ENCODE results near the gene BTBD8. TPM values are rescaled to one million over a fixed set of nuclear protein-coding genes. Genes with fewer than 3 reads are reported as not detected.
A peak's percentile ranks its signal among the peaks of the same experiment; 100 is the strongest.
"Not testable (repeated sequence)": the region's sequence is repeated elsewhere in the genome, so short reads cannot be mapped to it uniquely, and the experiment has no call there.

The BTBD8 gene
- total and polyA plus RNA-seq, 4 experiments from 2014 or later: 0.46 to 7.5 (median 3.7) TPM

GRCh38 chr1:92076363-92076762, 3.8 kb upstream of the BTBD8 start:
- H3K27me3 Mint-ChIP-seq: no peaks in the 10 kb centered on the region
- H3K36me3 Mint-ChIP-seq: peaks cover 0 to 4% of the 10 kb centered on the region in 2 donors
- H3K4me3 ChIP-seq (ENCODE audit: low read length in 2 of 2): no peak overlapping the region
- H3K4me1 ChIP-seq (ENCODE audit: insufficient read depth, low read length): peaks cover 6% of the 10 kb centered on the region
- CTCF ChIA-PET (ENCODE audit: partially characterized antibody): no interaction called here
- H3K27ac ChIP-seq (ENCODE audit: low read depth, low read length): no peak overlapping the region
- intact Hi-C loops (cut with micrococcal nuclease): no loop called here
- no peak overlapping the region for H3K4me3 Mint-ChIP-seq
- H3K36me3 ChIP-seq (ENCODE audit: insufficient read depth, low read length): no peaks in the 10 kb centered on the region
- H3K27me3 ChIP-seq (ENCODE audit: insufficient read depth, low read length): no peaks in the 10 kb centered on the region
- no peak for DNase-seq
- no peak overlapping the region for H3K27ac Mint-ChIP-seq
- H3K9me3 Mint-ChIP-seq: no peaks in the 10 kb centered on the region
- peaks cover 7 to 20% (median 12%) of the 10 kb centered on the region in 4 donors for H3K4me1 Mint-ChIP-seq
- POLR2A ChIA-PET (ENCODE audit: partially characterized antibody): no interaction called here
- no peaks in the 10 kb centered on the region for H3K9me3 ChIP-seq (ENCODE audit: control insufficient read depth in 1 of 2, low read length in 2 of 2)

GRCh38 chr1:92078077-92078476, 2.1 kb upstream of the BTBD8 start:
- CTCF ChIA-PET (ENCODE audit: partially characterized antibody); H3K9me3 Mint-ChIP-seq; H3K4me3 ChIP-seq (ENCODE audit: low read length in 2 of 2); H3K36me3 Mint-ChIP-seq; intact Hi-C loops (cut with micrococcal nuclease); H3K36me3 ChIP-seq (ENCODE audit: insufficient read depth, low read length); H3K27me3 ChIP-seq (ENCODE audit: insufficient read depth, low read length); H3K27ac ChIP-seq (ENCODE audit: low read depth, low read length); H3K27me3 Mint-ChIP-seq; H3K4me3 Mint-ChIP-seq; DNase-seq; H3K4me1 ChIP-seq (ENCODE audit: insufficient read depth, low read length); H3K9me3 ChIP-seq (ENCODE audit: control insufficient read depth in 1 of 2, low read length in 2 of 2); POLR2A ChIA-PET (ENCODE audit: partially characterized antibody): not testable (repeated sequence)
- Mint-ChIP-seq H3K27ac (peak overlapping the region in 2 of 7 donors; percentile 4 to 32), H3K4me1 (peaks cover 8 to 34% (median 20%) of the 10 kb centered on the region in 4 donors)

GRCh38 chr1:92079441-92079840, 704 bp upstream of the BTBD8 start:
- H3K27ac Mint-ChIP-seq: peak overlapping the region in 3 of 7 donors; percentile 14 to 96 (median 89)
- H3K4me3 Mint-ChIP-seq: peak overlapping the region in 6 of 8 donors; percentile 45 to 99 (median 98)
- H3K9me3 Mint-ChIP-seq: peaks cover 0 to 2% (median 0%) of the 10 kb centered on the region in 8 donors
- H3K36me3 Mint-ChIP-seq: peaks cover 0 to 4% of the 10 kb centered on the region in 2 donors
- ChIA-PET POLR2A (ENCODE audit: partially characterized antibody) (no interaction called here), CTCF (ENCODE audit: partially characterized antibody) (no interaction called here)
- Histone ChIP-seq H3K27ac (ENCODE audit: low read depth, low read length) (no peak overlapping the region), H3K27me3 (ENCODE audit: insufficient read depth, low read length) (no peaks in the 10 kb centered on the region), H3K36me3 (ENCODE audit: insufficient read depth, low read length) (no peaks in the 10 kb centered on the region), H3K4me3 (ENCODE audit: low read length in 2 of 2) (no peak overlapping the region), H3K4me1 (ENCODE audit: insufficient read depth, low read length) (peaks cover 7% of the 10 kb centered on the region), H3K9me3 (ENCODE audit: control insufficient read depth in 1 of 2, low read length in 2 of 2) (no peaks in the 10 kb centered on the region)
- no peaks in the 10 kb centered on the region for H3K27me3 Mint-ChIP-seq
- DNase-seq: no peak
- intact Hi-C loops (cut with micrococcal nuclease): no loop called here
- H3K4me1 Mint-ChIP-seq: peaks cover 13 to 41% (median 20%) of the 10 kb centered on the region in 4 donors

GRCh38 chr1:92081031-92081430, 886 bp downstream of the BTBD8 start:
- no peak for DNase-seq
- ChIA-PET CTCF (ENCODE audit: partially characterized antibody) (interaction anchor here (1.0 to 1.5 kb wide), 3 partner anchors 18 to 284 kb away, joined by 3 read pairs; no protein-coding TSS in a partner anchor), POLR2A (ENCODE audit: partially characterized antibody) (interaction anchor here (0.7 to 1.1 kb wide), 3 partner anchors 12 to 751 kb away, joined by 3 to 4 read pairs (median 3); no protein-coding TSS in a partner anchor)
- Mint-ChIP-seq H3K36me3 (peaks cover 12 to 15% of the 10 kb centered on the region in 2 donors), H3K4me3 (peak overlapping the region; percentile 92 to 99 (median 98)), H3K27me3 (no peaks in the 10 kb centered on the region), H3K9me3 (peaks cover 0 to 13% (median 11%) of the 10 kb centered on the region in 8 donors), H3K4me1 (peaks cover 13 to 43% (median 18%) of the 10 kb centered on the region in 4 donors), H3K27ac (peak overlapping the region in 5 of 7 donors; percentile 42 to 95 (median 80))
- Histone ChIP-seq H3K9me3 (ENCODE audit: control insufficient read depth in 1 of 2, low read length in 2 of 2) (no peaks in the 10 kb centered on the region), H3K27me3 (ENCODE audit: insufficient read depth, low read length) (no peaks in the 10 kb centered on the region), H3K4me3 (ENCODE audit: low read length in 2 of 2) (peak overlapping the region in 1 of 2 donors; percentile 68), H3K36me3 (ENCODE audit: insufficient read depth, low read length) (no peaks in the 10 kb centered on the region), H3K4me1 (ENCODE audit: insufficient read depth, low read length) (peaks cover 7% of the 10 kb centered on the region), H3K27ac (ENCODE audit: low read depth, low read length) (peak overlapping the region; percentile 60)
- intact Hi-C loops (cut with micrococcal nuclease): loop anchor here (5.0 kb wide), 1 partner anchor 216 kb away; the partner anchor contains the start of genes GLMN and RPAP2

- no peaks in the 10 kb centered on the region for H3K9me3 ChIP-seq (ENCODE audit: control insufficient read depth in 1 of 2, low read length in 2 of 2)
- H3K4me1 ChIP-seq (ENCODE audit: insufficient read depth, low read length): peaks cover 7% of the 10 kb centered on the region
- H3K4me3 Mint-ChIP-seq: no peak overlapping the region
- H3K4me1 Mint-ChIP-seq: peaks cover 12 to 43% (median 18%) of the 10 kb centered on the region in 4 donors
- H3K27ac ChIP-seq (ENCODE audit: low read depth, low read length): no peak overlapping the region
- ChIA-PET CTCF (ENCODE audit: partially characterized antibody) (no interaction called here), POLR2A (ENCODE audit: partially characterized antibody) (no interaction called here)
- no peaks in the 10 kb centered on the region for H3K27me3 Mint-ChIP-seq
- H3K36me3 Mint-ChIP-seq: peaks cover 22 to 24% of the 10 kb centered on the region in 2 donors
- intact Hi-C loops (cut with micrococcal nuclease): loop anchor here (5.0 kb wide), 1 partner anchor 213 kb away; the partner anchor contains the start of genes GLMN and RPAP2
- H3K27me3 ChIP-seq (ENCODE audit: insufficient read depth, low read length): no peaks in the 10 kb centered on the region
- no peak overlapping the region for H3K4me3 ChIP-seq (ENCODE audit: low read length in 2 of 2)
- no peaks in the 10 kb centered on the region for H3K36me3 ChIP-seq (ENCODE audit: insufficient read depth, low read length)
- H3K9me3 Mint-ChIP-seq: peaks cover 0 to 22% (median 18%) of the 10 kb centered on the region in 8 donors
- H3K27ac Mint-ChIP-seq: no peak overlapping the region
- DNase-seq: no peak
Measured at GRCh38 chr1:92084651-92085050, 4.5 kb downstream of the BTBD8 start.

- Mint-ChIP-seq H3K36me3 (peaks cover 22 to 27% of the 10 kb centered on the region in 2 donors), H3K4me3 (no peak overlapping the region), H3K27ac (no peak overlapping the region), H3K9me3 (peaks cover 0 to 22% (median 18%) of the 10 kb centered on the region in 8 donors), H3K27me3 (no peaks in the 10 kb centered on the region), H3K4me1 (peaks cover 7 to 32% (median 11%) of the 10 kb centered on the region in 4 donors)
- intact Hi-C loops (cut with micrococcal nuclease): no loop called here
- Histone ChIP-seq H3K36me3 (ENCODE audit: insufficient read depth, low read length) (no peaks in the 10 kb centered on the region), H3K4me3 (ENCODE audit: low read length in 2 of 2) (no peak overlapping the region), H3K27me3 (ENCODE audit: insufficient read depth, low read length) (no peaks in the 10 kb centered on the region), H3K9me3 (ENCODE audit: control insufficient read depth in 1 of 2, low read length in 2 of 2) (no peaks in the 10 kb centered on the region), H3K27ac (ENCODE audit: low read depth, low read length) (no peak overlapping the region), H3K4me1 (ENCODE audit: insufficient read depth, low read length) (peaks cover 7% of the 10 kb centered on the region)
- ChIA-PET CTCF (ENCODE audit: partially characterized antibody) (no interaction called here), POLR2A (ENCODE audit: partially characterized antibody) (no interaction called here)
- DNase-seq: no peak
Measured at GRCh38 chr1:92085727-92086126, 5.6 kb downstream of the BTBD8 start.

- CTCF ChIA-PET (ENCODE audit: partially characterized antibody): no interaction called here
- Histone ChIP-seq H3K36me3 (ENCODE audit: insufficient read depth, low read length) (no peaks in the 10 kb centered on the region), H3K4me3 (ENCODE audit: low read length in 2 of 2) (no peak overlapping the region), H3K9me3 (ENCODE audit: control insufficient read depth in 1 of 2, low read length in 2 of 2) (no peaks in the 10 kb centered on the region), H3K4me1 (ENCODE audit: insufficient read depth, low read length) (no peaks in the 10 kb centered on the region), H3K27ac (ENCODE audit: low read depth, low read length) (no peak overlapping the region), H3K27me3 (ENCODE audit: insufficient read depth, low read length) (no peaks in the 10 kb centered on the region)
- H3K27me3 Mint-ChIP-seq: no peaks in the 10 kb centered on the region
- H3K4me3 Mint-ChIP-seq: no peak overlapping the region
- no peak for DNase-seq
- POLR2A ChIA-PET (ENCODE audit: partially characterized antibody): no interaction called here
- H3K9me3 Mint-ChIP-seq: peaks cover 0 to 22% (median 18%) of the 10 kb centered on the region in 8 donors
- H3K36me3 Mint-ChIP-seq: peaks cover 26 to 39% of the 10 kb centered on the region in 2 donors
- intact Hi-C loops (cut with micrococcal nuclease): no loop called here
- H3K4me1 Mint-ChIP-seq: peaks cover 2 to 16% (median 5%) of the 10 kb centered on the region in 4 donors
- H3K27ac Mint-ChIP-seq: no peak overlapping the region
Measured at GRCh38 chr1:92087542-92087941, 7.4 kb downstream of the BTBD8 start.
